DMS114 treated with DMSO at 0.1 percent for 48 hours (cell line): ENCODE results near the gene RILPL2.
"Not testable (repeated sequence)": the region's sequence is repeated elsewhere in the genome, so short reads cannot be mapped to it uniquely, and the experiment has no call there.

Experiments used
- DNase-seq: peaks from one replicate; lab custom pipeline; 2025; ENCODE audit not compliant: unreplicated experiment; lab: John Stamatoyannopoulos, UW

The RILPL2 gene

GRCh38 chr12:123450636-123451035 is 14.2 kb upstream of the RILPL2 start:
- DNase-seq: no peak

- DNase-seq: no peak
Observed at GRCh38 chr12:123449856-123450255, 13.4 kb upstream of the RILPL2 start.

- no peak for DNase-seq
Observed at GRCh38 chr12:123449249-123449733, 12.8 kb upstream of the RILPL2 start.

GRCh38 chr12:123446333-123446713 is 9.8 kb upstream of the RILPL2 start:
- DNase-seq: no peak

GRCh38 chr12:123445388-123446332 is 9.2 kb upstream of the RILPL2 start:
- no peak for DNase-seq

- no peak for DNase-seq
Observed at GRCh38 chr12:123444092-123445026, 7.9 kb upstream of the RILPL2 start.

- DNase-seq: no peak
Observed at GRCh38 chr12:123442774-123443173, 6.3 kb upstream of the RILPL2 start.

GRCh38 chr12:123441523-123442164 is 5.2 kb upstream of the RILPL2 start:
- DNase-seq: no peak

- no peak for DNase-seq
Observed at GRCh38 chr12:123435636-123436016, 858 bp downstream of the RILPL2 start.

GRCh38 chr12:123433615-123434014 is 2.9 kb downstream of the RILPL2 start:
- no peak for DNase-seq

- DNase-seq: not testable (repeated sequence)
Observed at GRCh38 chr12:123431951-123432817, 4.3 kb downstream of the RILPL2 start.

GRCh38 chr12:123429101-123429500 is 7.4 kb downstream of the RILPL2 start:
- not testable (repeated sequence) for DNase-seq

GRCh38 chr12:123428591-123428990 is 7.9 kb downstream of the RILPL2 start:
- DNase-seq: no peak

GRCh38 chr12:123427036-123427769 is 9.3 kb downstream of the RILPL2 start:
- no peak for DNase-seq

- no peak for DNase-seq
Observed at GRCh38 chr12:123421314-123421713, 15.2 kb downstream of the RILPL2 start.

- no peak for DNase-seq
Observed at GRCh38 chr12:123410041-123410412, 26.5 kb downstream of the RILPL2 start.

GRCh38 chr12:123409284-123410040 is 27.0 kb downstream of the RILPL2 start:
- not testable (repeated sequence) for DNase-seq

- not testable (repeated sequence) for DNase-seq
Observed at GRCh38 chr12:123408619-123409018, 27.9 kb downstream of the RILPL2 start.

GRCh38 chr12:123407934-123408333 is 28.6 kb downstream of the RILPL2 start:
- not testable (repeated sequence) for DNase-seq
